ENCODE measurements around the gene CLDN19.
"Not testable (repeated sequence)": the region's sequence is repeated elsewhere in the genome, so short reads cannot be mapped to it uniquely, and the experiment has no call there.

Gene CLDN19

GRCh38 chr1:42740851-42741580 is 980 bp upstream of the CLDN19 start:
- no peak for DNase-seq (ENCODE audit: low read depth in 3 of 3, low spot score in 1 of 3)

- DNase-seq (ENCODE audit: low read depth in 3 of 3, low spot score in 1 of 3) = no peak
These were observed 1.3 kb downstream of the CLDN19 start for GRCh38 chr1:42738678-42739226.

- no peak for DNase-seq (ENCODE audit: low read depth in 3 of 3, low spot score in 1 of 3)
These were observed 1.9 kb downstream of the CLDN19 start for GRCh38 chr1:42737986-42738677.

DNA sequence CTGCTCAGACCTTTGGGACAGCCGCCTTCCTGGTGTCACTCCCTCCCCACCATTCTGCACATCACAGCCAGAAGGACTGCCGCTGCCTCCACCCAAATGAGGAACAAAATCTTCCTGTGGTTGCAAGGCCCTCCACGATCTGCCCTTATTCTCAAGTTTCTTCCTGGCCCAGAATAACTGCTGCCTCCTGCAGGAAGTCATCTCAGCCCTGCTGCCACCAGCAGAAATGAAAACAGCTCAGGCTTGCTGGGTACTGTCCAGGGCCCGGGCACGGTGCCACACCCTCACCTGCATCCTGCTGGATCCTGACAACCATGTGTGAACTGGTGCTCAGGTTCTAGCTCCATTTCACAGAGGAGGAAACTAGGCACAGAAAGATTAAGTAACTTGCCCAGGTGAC is 2.8 kb downstream of the CLDN19 start:
- no peak for DNase-seq (ENCODE audit: low read depth in 3 of 3, low spot score in 1 of 3)

DNA sequence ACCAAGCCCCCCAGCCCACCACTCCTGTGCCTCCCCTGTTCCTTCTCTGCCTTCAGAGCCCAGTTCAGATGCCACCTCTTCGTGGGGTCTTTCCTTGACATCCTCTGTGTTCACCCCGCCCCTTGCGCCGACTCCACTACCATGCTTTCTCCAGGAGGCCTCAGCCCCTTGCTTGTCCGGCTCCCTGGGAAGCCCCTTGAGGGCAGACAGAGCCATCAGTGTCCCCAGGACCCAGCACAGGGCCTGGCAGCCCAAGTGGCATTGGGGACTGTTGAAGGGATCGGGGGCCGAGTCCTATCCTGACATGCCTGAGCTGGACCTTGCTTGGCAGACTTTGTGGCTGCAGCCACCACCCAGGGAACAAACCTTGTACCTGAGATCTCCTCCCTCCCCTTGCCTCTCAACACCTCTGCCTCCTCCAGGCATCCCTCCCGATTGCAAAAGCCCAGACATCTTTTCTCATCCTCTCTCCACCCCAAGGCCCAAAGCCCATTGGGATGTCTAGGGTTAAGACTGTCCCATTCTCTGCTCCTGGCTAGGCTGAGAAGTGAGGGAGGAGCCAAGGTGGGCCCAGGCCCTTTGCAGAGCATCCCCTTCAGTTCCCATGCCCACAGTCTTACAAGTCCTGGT is 3.4 kb downstream of the CLDN19 start:
- no peak for DNase-seq (ENCODE audit: low read depth in 3 of 3, low spot score in 1 of 3)

- DNase-seq (ENCODE audit: low read depth in 3 of 3, low spot score in 1 of 3) = no peak
These were observed 3.9 kb downstream of the CLDN19 start for GRCh38 chr1:42736152-42736551.

DNA sequence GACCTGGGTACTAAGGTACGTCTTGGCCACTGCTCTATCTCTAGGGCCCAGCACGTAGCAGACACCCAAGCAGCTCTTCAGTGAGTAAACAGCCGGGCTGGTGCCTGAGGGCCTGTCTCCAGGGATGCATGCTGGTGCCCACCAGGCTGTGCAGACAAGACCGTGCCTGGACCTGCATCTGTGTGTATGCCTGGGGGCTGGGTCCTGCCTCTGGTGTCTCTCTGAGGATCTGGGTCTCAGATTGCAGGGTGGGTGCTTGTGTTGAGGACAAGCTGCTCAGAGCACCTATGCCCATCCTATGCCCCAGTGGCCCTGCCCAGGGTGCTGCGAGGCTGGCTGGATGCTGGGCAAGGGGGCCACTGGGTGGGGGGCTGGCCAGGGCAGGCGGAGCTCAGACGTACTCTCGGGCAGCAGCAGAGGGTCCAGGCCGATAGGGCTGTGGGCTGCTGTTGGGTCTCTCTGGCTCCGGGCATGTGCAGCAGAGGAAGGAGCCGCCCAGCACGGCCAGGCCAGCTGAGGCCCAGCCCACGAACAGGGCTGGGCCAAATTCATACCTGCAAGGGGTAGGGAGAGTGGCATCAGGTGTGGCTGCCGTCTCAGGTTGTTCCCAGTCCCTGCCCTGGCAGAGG is 4.4 kb downstream of the CLDN19 start:
- no peak for DNase-seq (ENCODE audit: low read depth in 3 of 3, low spot score in 1 of 3)

DNA sequence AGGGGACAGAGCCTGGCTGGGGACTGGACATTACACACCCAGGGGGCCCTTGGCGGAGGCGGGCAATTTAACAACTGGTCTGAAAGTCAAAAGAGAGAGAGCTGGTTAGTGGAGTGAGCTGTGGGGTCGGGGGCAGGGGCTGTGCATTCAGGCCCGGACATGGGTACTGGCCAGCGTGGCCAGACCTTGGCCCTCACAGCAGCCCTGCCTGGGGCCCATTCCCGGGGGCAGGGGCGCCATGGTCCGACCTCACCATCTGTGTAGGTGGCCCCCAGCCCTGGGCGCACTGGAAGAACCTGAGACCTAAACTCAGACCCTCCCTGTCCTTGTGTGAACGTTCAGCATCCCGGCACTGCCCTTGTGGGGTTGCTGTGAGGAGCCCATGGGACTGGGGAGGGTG is 5.0 kb downstream of the CLDN19 start:
- no peak for DNase-seq (ENCODE audit: low read depth in 3 of 3, low spot score in 1 of 3)

DNA sequence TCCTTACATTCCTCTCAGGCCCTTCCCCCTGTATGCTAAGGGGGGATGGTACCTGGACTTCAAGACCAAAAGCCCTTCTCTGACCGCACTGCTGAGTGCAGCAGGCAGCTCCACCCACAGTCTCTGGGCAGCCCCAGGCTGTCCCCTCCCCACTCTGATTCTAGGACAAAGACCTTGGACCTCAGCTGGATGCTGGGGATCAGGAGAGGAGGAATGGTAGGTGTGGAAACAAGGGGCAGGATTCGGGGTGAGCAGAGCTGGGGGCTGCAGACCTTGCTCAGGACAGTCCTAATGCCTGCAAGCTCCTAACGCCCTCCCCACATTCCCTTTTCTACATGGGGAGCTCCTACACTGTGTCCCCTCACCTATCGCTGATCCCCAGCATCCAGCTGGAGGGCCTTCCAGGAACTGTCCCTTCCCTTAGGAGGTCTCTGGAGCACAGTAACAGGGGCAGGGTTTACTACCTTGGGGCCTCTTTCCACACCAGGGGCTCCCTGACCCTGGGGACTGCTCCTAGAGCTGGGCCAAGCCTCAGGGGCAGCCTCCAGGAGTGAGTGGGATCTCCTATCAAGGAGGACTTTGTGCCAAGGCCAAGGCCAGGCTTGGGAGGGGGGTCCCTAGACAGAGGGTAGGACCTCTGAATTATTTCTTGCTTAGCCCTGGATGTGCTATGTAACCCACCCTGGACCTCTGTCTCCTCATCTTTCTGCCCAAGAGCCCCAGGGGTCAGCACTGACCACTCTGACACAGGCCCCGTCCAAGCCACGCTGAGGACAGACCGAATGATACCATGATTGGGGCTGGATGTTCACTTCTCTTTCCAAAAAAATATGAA is 5.6 kb downstream of the CLDN19 start:
- DNase-seq (ENCODE audit: low read depth in 3 of 3, low spot score in 1 of 3) = no peak

GRCh38 chr1:42733415-42734200 is 6.4 kb downstream of the CLDN19 start:
- no peak for DNase-seq (ENCODE audit: low read depth in 3 of 3, low spot score in 1 of 3)

- DNase-seq (ENCODE audit: low read depth in 3 of 3, low spot score in 1 of 3) = no peak
These were observed 7.8 kb downstream of the CLDN19 start for GRCh38 chr1:42732126-42732680.

DNA sequence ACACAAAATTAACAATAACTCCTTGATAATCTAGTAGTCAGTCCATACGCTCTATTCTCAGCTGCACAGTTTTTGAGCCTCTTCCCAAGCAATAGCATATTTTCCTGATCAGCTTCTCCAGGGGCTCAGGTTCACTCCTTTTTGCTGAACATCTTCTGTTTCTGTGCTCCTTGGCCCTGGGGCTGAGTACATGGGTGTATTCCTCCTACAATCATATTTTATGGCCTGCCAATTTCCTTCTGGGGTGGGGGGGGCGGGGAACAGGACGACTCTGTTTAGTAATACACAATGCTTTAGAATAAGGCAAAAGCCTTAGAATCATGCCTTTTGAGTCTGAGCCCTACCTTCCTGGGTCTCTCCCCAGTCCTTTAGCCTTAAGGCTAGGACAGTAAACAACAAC is 8.5 kb downstream of the CLDN19 start:
- no peak for DNase-seq (ENCODE audit: low read depth in 3 of 3, low spot score in 1 of 3)

DNA sequence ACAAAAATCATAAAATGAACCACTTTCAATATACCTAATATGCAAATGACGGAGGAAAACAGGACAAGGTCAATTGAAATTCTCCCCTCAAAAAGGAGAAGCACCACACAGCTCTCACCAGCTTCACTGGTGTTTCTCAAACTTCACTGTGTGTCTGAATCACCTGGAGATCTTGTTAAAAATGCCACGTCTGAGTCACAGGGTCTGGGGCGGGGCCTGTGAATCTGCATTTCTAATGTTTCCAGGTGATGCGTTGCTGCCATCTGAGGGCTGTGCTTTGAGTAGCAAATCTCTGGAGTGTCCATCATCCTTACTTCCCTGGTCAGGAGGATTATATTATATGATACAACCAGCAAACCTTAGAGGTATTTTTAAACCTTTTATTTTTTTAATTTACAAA is 9.0 kb downstream of the CLDN19 start:
- DNase-seq (ENCODE audit: low read depth in 3 of 3, low spot score in 1 of 3) = peak in 1 of 3 donors; percentile 26

DNA sequence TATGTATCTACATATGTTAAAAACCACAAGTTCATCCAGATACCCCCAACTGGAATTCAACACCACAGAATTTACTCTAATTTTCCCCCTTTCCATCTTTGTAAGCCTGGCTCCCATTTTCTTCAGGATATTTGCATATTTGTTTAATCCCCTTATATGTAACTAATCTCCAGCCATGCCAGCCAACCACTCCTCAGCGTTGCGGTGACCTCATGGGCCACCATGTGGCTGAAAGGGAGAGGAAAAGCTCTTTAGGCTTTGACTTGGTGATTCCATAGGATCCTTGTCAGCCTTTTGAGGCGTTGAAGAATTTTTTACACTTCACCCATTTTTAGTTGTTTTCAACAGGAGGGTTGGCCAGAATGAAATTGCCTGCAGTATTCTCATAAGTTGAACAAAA is 10.0 kb downstream of the CLDN19 start:
- DNase-seq (ENCODE audit: low read depth in 3 of 3, low spot score in 1 of 3) = no peak

DNA sequence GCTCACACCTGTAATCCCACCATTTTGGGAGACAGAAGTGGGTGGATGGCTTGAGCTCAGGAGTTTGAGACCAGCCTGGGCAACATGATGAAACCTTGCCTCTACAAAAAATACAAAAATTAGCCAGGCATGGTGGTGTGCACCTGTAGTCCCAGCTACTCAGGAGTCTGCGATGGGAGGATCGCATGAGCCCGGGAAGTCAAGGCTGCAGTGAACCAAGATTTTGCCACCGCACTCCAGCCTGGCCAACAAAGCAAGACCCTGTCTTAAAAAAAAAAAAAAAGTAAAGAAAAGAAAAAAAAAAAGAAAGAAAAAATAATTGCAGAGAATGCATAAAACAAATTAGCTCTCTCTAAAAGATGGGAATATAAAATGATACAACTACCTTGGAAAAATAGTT is 14.2 kb downstream of the CLDN19 start:
- not testable (repeated sequence) for DNase-seq (ENCODE audit: low read depth in 3 of 3, low spot score in 1 of 3)

DNA sequence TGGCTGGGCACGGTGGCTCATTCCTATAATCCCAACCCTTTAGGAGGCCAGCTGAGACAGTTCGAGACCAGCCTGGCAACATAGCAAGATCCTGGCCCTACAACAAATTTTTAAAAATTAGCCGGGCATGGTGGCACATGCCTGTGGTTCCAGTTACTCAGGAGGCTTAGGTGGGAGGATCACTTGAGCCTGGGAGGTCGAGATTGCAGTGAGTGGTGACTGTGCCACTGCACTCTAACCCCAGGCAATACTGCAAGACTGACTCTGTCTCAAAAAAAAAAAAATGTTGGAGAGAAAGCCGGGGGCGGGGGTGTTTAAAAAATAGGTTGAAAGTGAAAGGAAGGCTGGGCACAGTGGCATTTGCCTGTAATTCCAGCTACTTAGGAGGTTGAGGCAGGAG is 16.5 kb downstream of the CLDN19 start:
- no peak for DNase-seq (ENCODE audit: low read depth in 3 of 3, low spot score in 1 of 3)

DNA sequence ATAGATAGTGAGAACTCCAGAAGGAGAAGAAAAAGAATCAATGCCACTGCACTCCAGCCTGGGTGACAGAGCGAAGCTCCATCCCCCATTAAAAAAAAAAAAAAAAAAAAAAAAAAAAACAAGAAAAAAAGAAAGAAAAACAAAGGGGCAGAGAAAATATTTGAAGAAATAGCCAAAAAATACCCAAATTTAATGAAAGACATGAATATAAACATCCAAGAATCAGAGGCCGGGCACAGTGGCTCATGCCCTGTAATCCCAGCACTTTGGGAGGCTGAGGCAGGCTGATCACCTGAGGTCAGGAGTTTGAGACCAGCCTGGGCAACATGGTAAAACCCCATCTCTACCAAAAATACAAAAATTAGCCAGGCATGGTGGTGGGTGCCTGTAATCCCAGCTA is 17.6 kb downstream of the CLDN19 start:
- not testable (repeated sequence) for DNase-seq (ENCODE audit: low read depth in 3 of 3, low spot score in 1 of 3)

GRCh38 chr1:42721926-42722325 is 18.1 kb downstream of the CLDN19 start:
- DNase-seq (ENCODE audit: low read depth in 3 of 3, low spot score in 1 of 3) = no peak

DNA sequence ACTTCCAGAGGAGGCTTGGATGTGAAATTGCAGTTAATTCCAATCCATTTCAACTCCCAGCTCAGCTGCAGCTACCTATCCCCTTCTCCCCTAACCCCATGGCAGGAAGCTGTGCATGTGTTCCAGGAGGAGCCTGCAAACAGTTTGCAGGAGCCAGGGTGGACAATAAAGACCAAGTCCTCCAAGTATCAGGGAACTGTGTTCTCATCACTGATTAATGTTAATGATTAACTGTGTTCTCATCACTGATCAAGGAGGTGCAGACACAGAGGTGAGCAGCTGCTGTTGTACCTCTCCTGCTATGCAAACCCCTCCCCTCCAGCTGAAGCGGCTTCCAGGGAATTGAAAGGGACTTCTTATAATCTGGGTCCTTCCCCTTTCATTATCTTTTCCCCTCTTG is 19.2 kb downstream of the CLDN19 start:
- no peak for DNase-seq (ENCODE audit: low read depth in 3 of 3, low spot score in 1 of 3)

GRCh38 chr1:42714441-42714840 is 25.6 kb downstream of the CLDN19 start:
- not testable (repeated sequence) for DNase-seq (ENCODE audit: low read depth in 3 of 3, low spot score in 1 of 3)

All from stimulated activated CD4-positive, alpha-beta T cell treated with anti-CD3 and anti-CD28 coated beads, TNF-alpha, amount 100 ng/mL, for 1 hour (primary cell).